H1 (cell line): ENCODE measurements around the gene SLC25A36. TPM values are rescaled to one million over a fixed set of nuclear protein-coding genes. Genes with fewer than 3 reads are reported as not detected.

Experiments used
- CTCF ChIA-PET: fragments of 300-600 bp; sonication (Branson Sonifier 250); formaldehyde crosslinking; loops from one replicate; lab custom pipeline; 2021; ENCODE audit not compliant: partially characterized antibody; lab: Charles Lee
- POLR2A ChIA-PET: fragments of 300-600 bp; sonication (Branson Sonifier 250); formaldehyde crosslinking; loops from one replicate; lab custom pipeline; 2021; ENCODE audit warnings: inconsistent platforms; ENCODE audit not compliant: partially characterized antibody; lab: Charles Lee
- DNase-seq, 2 experiments: peaks; one replicate each; pipeline versions ENCODE4 v3.0.0 to v3.0.0-alpha.2; 2010 to 2022; ENCODE audit warnings: low spot score in 2 of 2, low read depth in 1 of 2, mixed read lengths in 1 of 2
- FAIRE-seq: peaks from 2 replicates; lab custom pipeline; 2011; peaks lifted over from hg19 to GRCh38; lab: Jason Lieb, UNC
- H2AFZ ChIP-seq: 2 replicates; pipeline ENCODE4 v1.8.1; 2012; ENCODE audit warnings: low read length, inconsistent platforms
- H2AK5ac ChIP-seq: 2 replicates; pipeline ENCODE4 v1.6.1; 2013; ENCODE audit warnings: low read depth, low read length
- H2BK120ac ChIP-seq: replicated peaks from 2 replicates; pipeline ENCODE3; 2013; ENCODE audit warnings: low read depth, low read length, inconsistent platforms
- H2BK12ac ChIP-seq: 2 replicates; pipeline ENCODE4 v1.6.1; 2013; ENCODE audit warnings: low read depth, low read length
- H2BK15ac ChIP-seq: 2 replicates; pipeline ENCODE4 v1.6.1; 2013; ENCODE audit warnings: low read length
- H2BK20ac ChIP-seq: 2 replicates; pipeline ENCODE4 v1.6.1; 2013; ENCODE audit warnings: low read length
- H2BK5ac ChIP-seq: 2 replicates; pipeline ENCODE4 v1.6.1; 2013; ENCODE audit warnings: low read depth, low read length
- H3K14ac ChIP-seq: 2 replicates; pipeline ENCODE4 v1.6.1; 2013; ENCODE audit warnings: inconsistent platforms; ENCODE audit not compliant: insufficient read length
- H3K18ac ChIP-seq: 2 replicates; pipeline ENCODE4 v1.6.1; 2013; ENCODE audit warnings: low read length; ENCODE audit errors: extremely low read depth
- H3K23ac ChIP-seq: 2 replicates; pipeline ENCODE4 v1.6.1; 2013; ENCODE audit warnings: inconsistent platforms; ENCODE audit not compliant: insufficient read length
- H3K23me2 ChIP-seq: 2 replicates; pipeline ENCODE4 v1.6.1; 2013; ENCODE audit warnings: low read depth, low read length
- H3K27ac ChIP-seq: 2 replicates; pipeline ENCODE4 v1.6.1; 2011; ENCODE audit warnings: low read depth, low read length, inconsistent platforms
- H3K27me3 ChIP-seq, 4 experiments: replicated peaks in 1 of 4; 1 replicate in 1 of 4; 2 replicates in 3 of 4; pipeline versions ENCODE4 v1.6.1 to v1.8.1; 2011 to 2013; ENCODE audit warnings: low read length in 3 of 4, mild to moderate bottlenecking in 3 of 4, inconsistent platforms in 2 of 4, mixed read lengths in 2 of 4, moderate library complexity in 1 of 4; ENCODE audit not compliant: control insufficient read depth in 3 of 4, insufficient read depth in 3 of 4; ENCODE audit errors: extremely low read depth in 1 of 4
- H3K36me3 ChIP-seq, 4 experiments: 2 replicates each; pipeline versions ENCODE4 v1.6.1 to v1.8.1; 2011 to 2013; ENCODE audit warnings: mild to moderate bottlenecking in 4 of 4, low read length in 3 of 4, moderate library complexity in 2 of 4, control low read depth in 1 of 4, inconsistent platforms in 1 of 4; ENCODE audit not compliant: insufficient read depth in 4 of 4, control insufficient read depth in 2 of 4
- H3K4ac ChIP-seq: replicated peaks from 2 replicates; pipeline ENCODE3; 2013; ENCODE audit warnings: low read length, low read depth, mixed read lengths, inconsistent platforms; ENCODE audit not compliant: insufficient read length
- H3K4me1 ChIP-seq, 4 experiments: replicated peaks in 1 of 4; 1 replicate in 1 of 4; 2 replicates in 3 of 4; pipeline versions ENCODE4 v1.6.1 to v1.8.1; 2011 to 2013; ENCODE audit warnings: low read length in 3 of 4, inconsistent platforms in 2 of 4, mixed read lengths in 1 of 4; ENCODE audit not compliant: insufficient read depth in 4 of 4, control insufficient read depth in 3 of 4
- H3K4me2 ChIP-seq, 2 experiments: 2 replicates each; pipeline versions ENCODE4 v1.6.1 to v1.8.1; 2011 to 2013; ENCODE audit warnings: low read depth in 2 of 2, low read length in 2 of 2, control low read depth in 1 of 2, inconsistent platforms in 1 of 2, mild to moderate bottlenecking in 1 of 2; ENCODE audit not compliant: insufficient read depth in 1 of 2
- H3K4me3 ChIP-seq, 4 experiments: fragments of 200-600, 300-600 bp in 1 of 4; sonication (generic), shearing (Covaris generic), sonication (Bioruptor Twin) in 1 of 4; 2 replicates each; pipeline versions ENCODE4 v1.5.1 to v1.8.1; 2011 to 2016; ENCODE audit warnings: low read length in 4 of 4, low read depth in 3 of 4, control low read depth in 2 of 4, inconsistent platforms in 2 of 4, mild to moderate bottlenecking in 2 of 4, mixed read lengths in 1 of 4, moderate library complexity in 1 of 4; ENCODE audit not compliant: insufficient read depth in 2 of 4; ENCODE audit errors: extremely low read depth in 1 of 4
- H3K56ac ChIP-seq: replicated peaks from 2 replicates; pipeline ENCODE3; 2013; ENCODE audit warnings: low read depth, mild to moderate bottlenecking, mixed read lengths, low read length, inconsistent platforms; ENCODE audit not compliant: insufficient read length
- H3K79me1 ChIP-seq: 2 replicates; pipeline ENCODE4 v1.6.1; 2013; ENCODE audit warnings: low read depth, low read length, control low read depth
- H3K79me2 ChIP-seq, 2 experiments: 2 replicates each; pipeline versions ENCODE4 v1.6.1 to v1.8.1; 2012 to 2013; ENCODE audit warnings: low read length in 2 of 2, mild to moderate bottlenecking in 2 of 2, inconsistent platforms in 1 of 2; ENCODE audit not compliant: insufficient read depth in 2 of 2, control insufficient read depth in 1 of 2
- H3K9ac ChIP-seq, 4 experiments: replicated peaks in 1 of 4; 1 replicate in 1 of 4; 2 replicates in 3 of 4; pipeline versions ENCODE4 v1.6.1 to v1.8.1; 2011 to 2013; ENCODE audit warnings: low read depth in 3 of 4, low read length in 3 of 4, control low read depth in 2 of 4, mild to moderate bottlenecking in 2 of 4, moderate library complexity in 2 of 4, inconsistent platforms in 1 of 4; ENCODE audit errors: extremely low read depth in 1 of 4
- H3K9me3 ChIP-seq, 2 experiments: 2 replicates each; pipeline versions ENCODE4 v1.6.1 to v1.8.1; 2012 to 2013; ENCODE audit warnings: mild to moderate bottlenecking in 2 of 2, moderate library complexity in 2 of 2, control low read depth in 1 of 2, inconsistent platforms in 1 of 2, low read depth in 1 of 2, low read length in 1 of 2, mixed read lengths in 1 of 2; ENCODE audit not compliant: insufficient read depth in 2 of 2
- H4K20me1 ChIP-seq, 2 experiments: replicated peaks in 1 of 2; 2 replicates each; pipeline versions ENCODE3 to v1.8.1; 2011 to 2013; ENCODE audit warnings: inconsistent platforms in 2 of 2, low read length in 2 of 2, mild to moderate bottlenecking in 1 of 2; ENCODE audit not compliant: insufficient read depth in 2 of 2, control insufficient read depth in 1 of 2
- H4K5ac ChIP-seq: 2 replicates; pipeline ENCODE4 v1.6.1; 2013; ENCODE audit warnings: low read length, low read depth, mixed read lengths, inconsistent platforms; ENCODE audit not compliant: insufficient read length
- H4K8ac ChIP-seq: 2 replicates; pipeline ENCODE4 v1.8.0; 2013; ENCODE audit warnings: mild to moderate bottlenecking, moderate library complexity, low read length, inconsistent platforms; ENCODE audit not compliant: insufficient read depth; ENCODE audit errors: extremely low read depth
- H4K91ac ChIP-seq: replicated peaks from 2 replicates; pipeline ENCODE3; 2013; ENCODE audit warnings: low read length, mixed read lengths, inconsistent platforms; ENCODE audit not compliant: insufficient read length
- BCL11A ChIP-seq, 2 experiments: IDR thresholded peaks; one replicate each; pipeline ENCODE4 v1.6.1; 2011; ENCODE audit warnings: low read depth in 2 of 2, low read length in 2 of 2, mild to moderate bottlenecking in 2 of 2
- CBX8 ChIP-seq: fragments of 300-800, 300-1000 bp; sonication (generic); IDR thresholded peaks from 2 replicates; pipeline ENCODE4 v1.7.1; 2016; ENCODE audit warnings: low read depth, low read length, borderline replicate concordance
- HDAC2 ChIP-seq, 2 experiments: fragments of 300-600 bp in 1 of 2; sonication (generic) in 1 of 2; IDR thresholded peaks; 2 replicates each; pipeline ENCODE4 v1.6.1; 2011 to 2012; ENCODE audit warnings: low read depth in 2 of 2, low read length in 2 of 2, mild to moderate bottlenecking in 2 of 2, moderate library complexity in 2 of 2, borderline replicate concordance in 1 of 2, inconsistent platforms in 1 of 2
- JUN ChIP-seq: IDR thresholded peaks from 2 replicates; pipeline ENCODE4 v1.6.1; 2011; ENCODE audit warnings: low read depth, mild to moderate bottlenecking, improper control_type of control experiment, low read length
- KDM4A ChIP-seq: IDR thresholded peaks from one replicate; pipeline ENCODE4 v1.7.1; 2012; ENCODE audit warnings: low read depth, mild to moderate bottlenecking, moderate library complexity, low read length, inconsistent platforms; ENCODE audit not compliant: severe bottlenecking
- NRF1 ChIP-seq: IDR thresholded peaks from 2 replicates; pipeline ENCODE4 v1.6.1; 2011; ENCODE audit warnings: mild to moderate bottlenecking, low read depth, low read length, improper control_type of control experiment
- POU5F1 ChIP-seq: IDR thresholded peaks from 2 replicates; pipeline ENCODE4 v1.6.1; 2011; ENCODE audit warnings: low read depth, mild to moderate bottlenecking, low read length, moderate library complexity
- RBBP5 ChIP-seq: IDR thresholded peaks from 2 replicates; pipeline ENCODE4 v1.7.1; 2012; ENCODE audit warnings: low read depth, mild to moderate bottlenecking, inconsistent platforms, low read length, moderate library complexity, borderline replicate concordance
- RXRA ChIP-seq: IDR thresholded peaks from 2 replicates; pipeline ENCODE4 v1.6.1; 2011; ENCODE audit warnings: low read depth, mild to moderate bottlenecking, low read length, moderate library complexity; ENCODE audit not compliant: insufficient read depth
- SAP30 ChIP-seq: fragments of 300-600 bp; sonication (generic); IDR thresholded peaks from 2 replicates; pipeline ENCODE4 v1.7.1; 2012; ENCODE audit warnings: low read length, moderate library complexity, mild to moderate bottlenecking, inconsistent platforms; ENCODE audit not compliant: insufficient read depth, insufficient replicate concordance
- SIN3A ChIP-seq, 2 experiments: IDR thresholded peaks in 1 of 2; conservative IDR thresholded peaks in 1 of 2; 2 replicates each; pipeline ENCODE4 v1.6.1; 2011 to 2012; ENCODE audit warnings: low read length in 2 of 2, improper control_type of control experiment in 1 of 2, low read depth in 1 of 2, mild to moderate bottlenecking in 1 of 2
- whole genome bisulfite sequencing, 2 experiments: shearing (Covaris generic) in 1 of 2; methylation state at CpG; one replicate each; pipeline versions ENCODE4 v1.1.6 to v1.1.7; 2013 to 2015; ENCODE audit warnings: low lambda C conversion rate in 2 of 2, mixed read lengths in 2 of 2, inconsistent platforms in 1 of 2, low coverage in 1 of 2, missing lambda C conversion rate in 1 of 2; ENCODE audit not compliant: insufficient replicate concordance in 2 of 2, insufficient coverage in 1 of 2, insufficient read length in 1 of 2; ENCODE audit errors: extremely low coverage in 1 of 2, missing lambda C conversion rate in 1 of 2; 5-methylcytosine and 5-hydroxymethylcytosine counted together
- polyA plus RNA-seq, 7 experiments: library from polyadenylated mRNA; depleted of rRNA in 3 of 7; stranded (reverse) in 5 of 7; unstranded in 2 of 7; fragments of >200 nt in 5 of 7; fragments of 200-250 nt in 2 of 7; gene quantifications; 1 replicate in 5 of 7; 2 replicates in 1 of 7; 4 replicates in 1 of 7; pipeline versions ENCODE4 v1.2.1 to v1.2.3, GENCODE V29; 2011 to 2013; ENCODE audit warnings: missing spikeins in 2 of 7, mixed read lengths in 2 of 7
- total RNA-seq: library from RNA; stranded (reverse); fragmentation: NEBNext Ultra II Directional; extraction: Animal tissue kit (Norgen Biotek cat#: 25700); gene quantifications from 2 replicates; pipeline ENCODE4 v1.2.1, GENCODE V29; 2021
- TF ChIP-seq, protein P1 (sequence below): IDR thresholded peaks from 2 replicates; pipeline ENCODE4 v1.6.1; 2011; ENCODE audit warnings: low read length, improper control_type of control experiment

Gene SLC25A36
- total and polyA plus RNA-seq, 2 of the 8 experiments (the other 6 are each of a cell fraction or from before 2014, with no cell fraction given): 42.9 to 71.8 TPM

DNA sequence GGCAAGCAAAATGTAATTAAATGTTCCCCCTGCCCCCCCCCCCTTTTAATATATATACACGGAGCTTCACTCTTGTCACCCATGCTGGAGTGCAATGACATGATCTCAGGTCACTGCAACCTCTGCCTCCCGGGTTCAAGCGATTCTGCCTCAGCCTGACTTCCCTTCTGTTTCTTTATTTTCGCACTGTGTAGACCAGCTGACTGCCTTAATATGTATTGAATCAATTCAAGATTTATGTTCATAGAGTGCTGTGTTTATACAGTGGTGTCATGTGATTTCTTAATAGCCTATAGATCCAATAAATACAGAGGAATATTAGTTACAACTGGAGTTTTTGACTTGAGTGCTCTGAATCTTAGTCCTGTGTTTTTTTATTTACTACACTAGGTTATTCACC, 39.0 kb downstream of the SLC25A36 start:
- no peaks in the 10 kb centered on the region for H3K4me1 ChIP-seq
- H2AK5ac ChIP-seq: no peak overlapping the region
- H3K27ac ChIP-seq: no peak overlapping the region
- no peaks in the 10 kb centered on the region for H3K9me3 ChIP-seq
- H3K23me2 ChIP-seq: no peaks in the 10 kb centered on the region; the same call in 1 of the 2 replicates
- FAIRE-seq (no peak), DNase-seq (no peak)
- H4K5ac ChIP-seq: no peak overlapping the region
- H3K36me3 ChIP-seq: peaks cover 4 to 23% (median 7%) of the 10 kb centered on the region in 4 experiments; a peak in 6 of 8 replicates
- no peak overlapping the region for H2AFZ ChIP-seq
- no peak overlapping the region for H3K23ac ChIP-seq
- H4K91ac ChIP-seq: no peak overlapping the region
- H3K4me2 ChIP-seq: no peak overlapping the region
- no peaks in the 10 kb centered on the region for H3K79me2 ChIP-seq
- H3K4ac ChIP-seq: no peak overlapping the region
- H2BK15ac ChIP-seq: no peak overlapping the region
- no peaks in the 10 kb centered on the region for H4K20me1 ChIP-seq
- H3K18ac ChIP-seq: no peak overlapping the region
- no peak overlapping the region for H2BK5ac ChIP-seq
- no peak overlapping the region for H3K4me3 ChIP-seq
- no peak overlapping the region for H2BK12ac ChIP-seq
- no peak overlapping the region for H3K56ac ChIP-seq
- WGBS, 2 experiments: 83% methylated on average over 4 of the region's 4 CpGs; no CpG with 5 or more reads in 1 of the 2 experiments
- no peak overlapping the region for H3K9ac ChIP-seq
- H3K27me3 ChIP-seq: no peaks in the 10 kb centered on the region
- no peaks in the 10 kb centered on the region for H3K79me1 ChIP-seq
- H4K8ac ChIP-seq: no peak overlapping the region
- H2BK120ac ChIP-seq: no peak overlapping the region
- H3K14ac ChIP-seq: no peak overlapping the region
- ChIA-PET POLR2A (interaction anchor here (1.7 kb wide), 1 partner anchor 37 kb away, joined by 3 read pairs; no protein-coding TSS in a partner anchor), CTCF (interaction anchor here (0.6 kb wide), 2 partner anchors 298 to 1183 kb away, joined by 3 to 4 read pairs; no protein-coding TSS in a partner anchor)
- H2BK20ac ChIP-seq: no peak overlapping the region
- TF ChIP-seq CBX8 (no peak), SIN3A (conservative IDR thresholded peaks at IDR 0.05 in 1 of 2, IDR thresholded peaks at IDR 0.05 in 1 of 2; ENCODE audit: low read depth in 1 of 2, low read length in 2 of 2) (no peak), BCL11A (IDR thresholded peaks at IDR 0.05; ENCODE audit: low read depth in 2 of 2, low read length in 2 of 2) (no peak), SAP30 (no peak), POU5F1 (no peak), KDM4A (no peak), HDAC2 (IDR thresholded peaks at IDR 0.05; ENCODE audit: borderline replicate concordance in 1 of 2, low read depth in 2 of 2, low read length in 2 of 2) (no peak), NRF1 (no peak), JUN (no peak), RXRA (no peak), RBBP5 (no peak)
- TF ChIP-seq, protein P1, sequence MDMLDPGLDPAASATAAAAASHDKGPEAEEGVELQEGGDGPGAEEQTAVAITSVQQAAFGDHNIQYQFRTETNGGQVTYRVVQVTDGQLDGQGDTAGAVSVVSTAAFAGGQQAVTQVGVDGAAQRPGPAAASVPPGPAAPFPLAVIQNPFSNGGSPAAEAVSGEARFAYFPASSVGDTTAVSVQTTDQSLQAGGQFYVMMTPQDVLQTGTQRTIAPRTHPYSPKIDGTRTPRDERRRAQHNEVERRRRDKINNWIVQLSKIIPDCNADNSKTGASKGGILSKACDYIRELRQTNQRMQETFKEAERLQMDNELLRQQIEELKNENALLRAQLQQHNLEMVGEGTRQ: no peak
